Hepatocyte (in vitro differentiated cells): ENCODE measurements around the gene IL4I1.

Experiments used
- EZH2 ChIP-seq: fragments of 200-600 bp; sonication (generic); IDR thresholded peaks from 2 replicates; pipeline ENCODE4 v1.6.1; 2016; ENCODE audit warnings: antibody characterized with exemption, mild to moderate bottlenecking, borderline replicate concordance
- EZH2phosphoT487 ChIP-seq: fragments of 200-600 bp; sonication (generic); IDR thresholded peaks from one replicate; pipeline ENCODE4 v1.6.1; 2018; ENCODE audit warnings: antibody characterized with exemption, mild to moderate bottlenecking, low read depth, moderate library complexity; ENCODE audit not compliant: unreplicated experiment, severe bottlenecking
- TF ChIP-seq, protein P1 (sequence below): fragments of 200-600 bp; sonication (generic); IDR thresholded peaks from 2 replicates; pipeline ENCODE4 v1.5.1; 2016; ENCODE audit warnings: antibody characterized with exemption, mild to moderate bottlenecking; ENCODE audit not compliant: poor library complexity

GRCh38 chr19:49882643-49883042 lies 14.0 kb downstream of the IL4I1 start:
- TF ChIP-seq EZH2, result no peak
- TF ChIP-seq, protein P1, sequence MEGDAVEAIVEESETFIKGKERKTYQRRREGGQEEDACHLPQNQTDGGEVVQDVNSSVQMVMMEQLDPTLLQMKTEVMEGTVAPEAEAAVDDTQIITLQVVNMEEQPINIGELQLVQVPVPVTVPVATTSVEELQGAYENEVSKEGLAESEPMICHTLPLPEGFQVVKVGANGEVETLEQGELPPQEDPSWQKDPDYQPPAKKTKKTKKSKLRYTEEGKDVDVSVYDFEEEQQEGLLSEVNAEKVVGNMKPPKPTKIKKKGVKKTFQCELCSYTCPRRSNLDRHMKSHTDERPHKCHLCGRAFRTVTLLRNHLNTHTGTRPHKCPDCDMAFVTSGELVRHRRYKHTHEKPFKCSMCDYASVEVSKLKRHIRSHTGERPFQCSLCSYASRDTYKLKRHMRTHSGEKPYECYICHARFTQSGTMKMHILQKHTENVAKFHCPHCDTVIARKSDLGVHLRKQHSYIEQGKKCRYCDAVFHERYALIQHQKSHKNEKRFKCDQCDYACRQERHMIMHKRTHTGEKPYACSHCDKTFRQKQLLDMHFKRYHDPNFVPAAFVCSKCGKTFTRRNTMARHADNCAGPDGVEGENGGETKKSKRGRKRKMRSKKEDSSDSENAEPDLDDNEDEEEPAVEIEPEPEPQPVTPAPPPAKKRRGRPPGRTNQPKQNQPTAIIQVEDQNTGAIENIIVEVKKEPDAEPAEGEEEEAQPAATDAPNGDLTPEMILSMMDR, result no peak
- TF ChIP-seq EZH2phosphoT487, result no peak
